Measurements from ENCODE around the gene CYBC1.

DNA sequence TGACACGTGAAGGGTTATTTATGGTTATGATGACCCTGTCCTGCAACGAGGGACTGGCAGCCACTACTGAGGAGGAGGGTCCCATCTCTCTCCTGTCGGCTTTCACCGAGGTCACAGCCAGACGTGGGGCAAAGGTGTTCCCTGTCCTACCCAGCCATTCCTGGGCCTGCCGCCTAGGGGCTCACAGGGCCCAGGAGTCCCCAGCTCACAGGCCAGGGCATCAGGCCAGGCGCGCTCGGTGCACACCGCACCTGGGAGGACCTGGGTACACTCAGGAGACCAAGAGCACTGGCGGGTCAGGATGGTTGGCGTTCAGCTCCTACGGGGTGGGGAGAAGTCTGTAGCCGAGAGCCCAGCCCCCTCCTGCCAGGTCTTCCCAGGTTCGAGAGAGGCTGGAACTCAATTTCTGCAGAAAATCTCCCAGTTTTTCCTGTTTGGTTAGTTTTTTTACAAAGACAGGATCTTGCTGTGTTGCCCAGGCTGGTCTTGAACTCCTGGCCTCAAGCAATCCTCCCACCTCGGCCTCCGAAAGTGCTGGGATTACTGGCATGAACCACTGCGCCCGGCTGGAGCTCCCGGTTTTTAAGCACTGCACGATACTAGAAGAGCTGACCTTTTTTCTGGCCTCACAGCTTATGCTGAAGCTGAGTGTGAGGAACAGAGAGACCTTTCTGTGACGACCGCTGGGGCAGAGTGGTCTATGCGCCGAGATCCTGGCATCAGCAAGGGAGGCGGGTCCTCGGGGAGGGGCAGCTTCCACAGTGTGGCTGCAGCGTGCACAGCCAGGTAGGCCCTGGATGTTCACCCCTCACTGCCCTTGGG, 7.7 kb downstream of the CYBC1 start:
- TF ChIP-seq, protein P1, sequence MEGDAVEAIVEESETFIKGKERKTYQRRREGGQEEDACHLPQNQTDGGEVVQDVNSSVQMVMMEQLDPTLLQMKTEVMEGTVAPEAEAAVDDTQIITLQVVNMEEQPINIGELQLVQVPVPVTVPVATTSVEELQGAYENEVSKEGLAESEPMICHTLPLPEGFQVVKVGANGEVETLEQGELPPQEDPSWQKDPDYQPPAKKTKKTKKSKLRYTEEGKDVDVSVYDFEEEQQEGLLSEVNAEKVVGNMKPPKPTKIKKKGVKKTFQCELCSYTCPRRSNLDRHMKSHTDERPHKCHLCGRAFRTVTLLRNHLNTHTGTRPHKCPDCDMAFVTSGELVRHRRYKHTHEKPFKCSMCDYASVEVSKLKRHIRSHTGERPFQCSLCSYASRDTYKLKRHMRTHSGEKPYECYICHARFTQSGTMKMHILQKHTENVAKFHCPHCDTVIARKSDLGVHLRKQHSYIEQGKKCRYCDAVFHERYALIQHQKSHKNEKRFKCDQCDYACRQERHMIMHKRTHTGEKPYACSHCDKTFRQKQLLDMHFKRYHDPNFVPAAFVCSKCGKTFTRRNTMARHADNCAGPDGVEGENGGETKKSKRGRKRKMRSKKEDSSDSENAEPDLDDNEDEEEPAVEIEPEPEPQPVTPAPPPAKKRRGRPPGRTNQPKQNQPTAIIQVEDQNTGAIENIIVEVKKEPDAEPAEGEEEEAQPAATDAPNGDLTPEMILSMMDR (IDR thresholded peaks at IDR 0.05): no peak
- TF ChIP-seq, protein P2, sequence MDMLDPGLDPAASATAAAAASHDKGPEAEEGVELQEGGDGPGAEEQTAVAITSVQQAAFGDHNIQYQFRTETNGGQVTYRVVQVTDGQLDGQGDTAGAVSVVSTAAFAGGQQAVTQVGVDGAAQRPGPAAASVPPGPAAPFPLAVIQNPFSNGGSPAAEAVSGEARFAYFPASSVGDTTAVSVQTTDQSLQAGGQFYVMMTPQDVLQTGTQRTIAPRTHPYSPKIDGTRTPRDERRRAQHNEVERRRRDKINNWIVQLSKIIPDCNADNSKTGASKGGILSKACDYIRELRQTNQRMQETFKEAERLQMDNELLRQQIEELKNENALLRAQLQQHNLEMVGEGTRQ (IDR thresholded peaks at IDR 0.05): no peak
- TF ChIP-seq POLR2A (IDR thresholded peaks at IDR 0.05; ENCODE audit: low read length) (no peak), POLR2AphosphoS2 (conservative IDR thresholded peaks at IDR 0.05; ENCODE audit: low read length) (no peak), MAFK (IDR thresholded peaks at IDR 0.05; ENCODE audit: partially characterized antibody) (no peak), ZC3H11A (IDR thresholded peaks at IDR 0.05) (no peak), KDM1A (IDR thresholded peaks at IDR 0.05; ENCODE audit: low read depth) (no peak), RAD21 (conservative IDR thresholded peaks at IDR 0.05 in 1 of 2, IDR thresholded peaks at IDR 0.05 in 1 of 2) (no peak)
- TF ChIP-seq, protein P3, sequence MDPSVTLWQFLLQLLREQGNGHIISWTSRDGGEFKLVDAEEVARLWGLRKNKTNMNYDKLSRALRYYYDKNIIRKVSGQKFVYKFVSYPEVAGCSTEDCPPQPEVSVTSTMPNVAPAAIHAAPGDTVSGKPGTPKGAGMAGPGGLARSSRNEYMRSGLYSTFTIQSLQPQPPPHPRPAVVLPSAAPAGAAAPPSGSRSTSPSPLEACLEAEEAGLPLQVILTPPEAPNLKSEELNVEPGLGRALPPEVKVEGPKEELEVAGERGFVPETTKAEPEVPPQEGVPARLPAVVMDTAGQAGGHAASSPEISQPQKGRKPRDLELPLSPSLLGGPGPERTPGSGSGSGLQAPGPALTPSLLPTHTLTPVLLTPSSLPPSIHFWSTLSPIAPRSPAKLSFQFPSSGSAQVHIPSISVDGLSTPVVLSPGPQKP (IDR thresholded peaks at IDR 0.05; ENCODE audit: low read depth, low read length): no peak
- TF ChIP-seq, protein P4, sequence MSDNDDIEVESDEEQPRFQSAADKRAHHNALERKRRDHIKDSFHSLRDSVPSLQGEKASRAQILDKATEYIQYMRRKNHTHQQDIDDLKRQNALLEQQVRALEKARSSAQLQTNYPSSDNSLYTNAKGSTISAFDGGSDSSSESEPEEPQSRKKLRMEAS (IDR thresholded peaks at IDR 0.05): no peak
- TF ChIP-seq, protein P5, sequence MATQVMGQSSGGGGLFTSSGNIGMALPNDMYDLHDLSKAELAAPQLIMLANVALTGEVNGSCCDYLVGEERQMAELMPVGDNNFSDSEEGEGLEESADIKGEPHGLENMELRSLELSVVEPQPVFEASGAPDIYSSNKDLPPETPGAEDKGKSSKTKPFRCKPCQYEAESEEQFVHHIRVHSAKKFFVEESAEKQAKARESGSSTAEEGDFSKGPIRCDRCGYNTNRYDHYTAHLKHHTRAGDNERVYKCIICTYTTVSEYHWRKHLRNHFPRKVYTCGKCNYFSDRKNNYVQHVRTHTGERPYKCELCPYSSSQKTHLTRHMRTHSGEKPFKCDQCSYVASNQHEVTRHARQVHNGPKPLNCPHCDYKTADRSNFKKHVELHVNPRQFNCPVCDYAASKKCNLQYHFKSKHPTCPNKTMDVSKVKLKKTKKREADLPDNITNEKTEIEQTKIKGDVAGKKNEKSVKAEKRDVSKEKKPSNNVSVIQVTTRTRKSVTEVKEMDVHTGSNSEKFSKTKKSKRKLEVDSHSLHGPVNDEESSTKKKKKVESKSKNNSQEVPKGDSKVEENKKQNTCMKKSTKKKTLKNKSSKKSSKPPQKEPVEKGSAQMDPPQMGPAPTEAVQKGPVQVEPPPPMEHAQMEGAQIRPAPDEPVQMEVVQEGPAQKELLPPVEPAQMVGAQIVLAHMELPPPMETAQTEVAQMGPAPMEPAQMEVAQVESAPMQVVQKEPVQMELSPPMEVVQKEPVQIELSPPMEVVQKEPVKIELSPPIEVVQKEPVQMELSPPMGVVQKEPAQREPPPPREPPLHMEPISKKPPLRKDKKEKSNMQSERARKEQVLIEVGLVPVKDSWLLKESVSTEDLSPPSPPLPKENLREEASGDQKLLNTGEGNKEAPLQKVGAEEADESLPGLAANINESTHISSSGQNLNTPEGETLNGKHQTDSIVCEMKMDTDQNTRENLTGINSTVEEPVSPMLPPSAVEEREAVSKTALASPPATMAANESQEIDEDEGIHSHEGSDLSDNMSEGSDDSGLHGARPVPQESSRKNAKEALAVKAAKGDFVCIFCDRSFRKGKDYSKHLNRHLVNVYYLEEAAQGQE (IDR thresholded peaks at IDR 0.05): no peak
- TF ChIP-seq, protein P6, sequence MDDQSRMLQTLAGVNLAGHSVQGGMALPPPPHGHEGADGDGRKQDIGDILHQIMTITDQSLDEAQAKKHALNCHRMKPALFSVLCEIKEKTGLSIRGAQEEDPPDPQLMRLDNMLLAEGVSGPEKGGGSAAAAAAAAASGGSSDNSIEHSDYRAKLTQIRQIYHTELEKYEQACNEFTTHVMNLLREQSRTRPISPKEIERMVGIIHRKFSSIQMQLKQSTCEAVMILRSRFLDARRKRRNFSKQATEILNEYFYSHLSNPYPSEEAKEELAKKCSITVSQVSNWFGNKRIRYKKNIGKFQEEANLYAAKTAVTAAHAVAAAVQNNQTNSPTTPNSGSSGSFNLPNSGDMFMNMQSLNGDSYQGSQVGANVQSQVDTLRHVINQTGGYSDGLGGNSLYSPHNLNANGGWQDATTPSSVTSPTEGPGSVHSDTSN (IDR thresholded peaks at IDR 0.05): no peak
